Stimulated activated CD4-positive, alpha-beta T cell treated with anti-CD3 and anti-CD28 coated beads, Interleukin-1b, Interleukin-23, amount 100 ng/mL, for 1 hour (primary cell): ENCODE results near the gene CLDND2.

Experiments used
- DNase-seq, 2 donors: peaks; one replicate each; pipeline ENCODE4 v3.0.0-alpha.2; 2020; ENCODE audit warnings: low read depth in 2 of 2

Gene CLDND2

GRCh38 chr19:51382004-51382403 is 13.2 kb upstream of the CLDND2 start:
- no peak for DNase-seq

GRCh38 chr19:51380379-51380778 is 11.6 kb upstream of the CLDND2 start:
- no peak for DNase-seq

- DNase-seq, result no peak
Observed at GRCh38 chr19:51377422-51377821, 8.6 kb upstream of the CLDND2 start.

- DNase-seq, result no peak
Observed at GRCh38 chr19:51375504-51376221, 6.9 kb upstream of the CLDND2 start.

- DNase-seq, result peak; percentile 19 to 41
Observed at GRCh38 chr19:51372649-51373504, 4.1 kb upstream of the CLDND2 start, which contains the start of gene NKG7. NKG7 (minus strand) TSS chr19:51372654; CDS start chr19:51372535, 119 bp downstream.

- DNase-seq, result no peak
Observed at GRCh38 chr19:51372021-51372648, 3.3 kb upstream of the CLDND2 start.

- no peak for DNase-seq
Observed at GRCh38 chr19:51371186-51371690, 2.4 kb upstream of the CLDND2 start.

GRCh38 chr19:51370230-51370629 is 1.4 kb upstream of the CLDND2 start:
- no peak for DNase-seq

GRCh38 chr19:51367565-51368365 is 1.0 kb downstream of the CLDND2 start:
- peak; percentile 88 to 98 for DNase-seq

GRCh38 chr19:51367255-51367564 is 1.6 kb downstream of the CLDND2 start:
- peak in 1 of 2 donors; percentile 15 for DNase-seq

GRCh38 chr19:51366389-51367254 is 2.2 kb downstream of the CLDND2 start:
- peak; percentile 81 to 82 for DNase-seq

GRCh38 chr19:51365965-51366388 is 2.8 kb downstream of the CLDND2 start, which contains the start of gene ETFB:
ETFB (minus strand) TSS chr19:51366388; CDS start chr19:51366326, 62 bp downstream.
- DNase-seq, result no peak

GRCh38 chr19:51365211-51365964 is 3.4 kb downstream of the CLDND2 start:
- no peak for DNase-seq

- no peak for DNase-seq
Observed at GRCh38 chr19:51364200-51365106, 4.3 kb downstream of the CLDND2 start.

GRCh38 chr19:51361239-51361638 is 7.6 kb downstream of the CLDND2 start:
- DNase-seq, result no peak

- DNase-seq, result no peak
Observed at GRCh38 chr19:51359294-51359693, 9.5 kb downstream of the CLDND2 start.

- no peak for DNase-seq
Observed at GRCh38 chr19:51357952-51358351, 10.9 kb downstream of the CLDND2 start.

GRCh38 chr19:51356159-51356801 is 12.5 kb downstream of the CLDND2 start:
- DNase-seq, result no peak
